Breast epithelium (tissue), 4 donors: Measurements from ENCODE around the gene PAMR1. TPM values are rescaled to one million over a fixed set of nuclear protein-coding genes. Genes with fewer than 3 reads are reported as not detected.

ENCODE experiments used
- DNase-seq, 2 donors: peaks; one replicate each; pipeline ENCODE4 v3.0.0-alpha.2; 2019; ENCODE audit warnings: low spot score in 2 of 2
- H3K27ac ChIP-seq, 2 donors: fragments of 200-600 bp; sonication (generic) in 1 of 2; one replicate each; pipeline ENCODE4 v1.5.1; 2016 to 2019; ENCODE audit warnings: mild to moderate bottlenecking in 1 of 2
- H3K27me3 ChIP-seq, 2 donors: fragments of 200-600 bp; sonication (generic) in 1 of 2; one replicate each; pipeline versions ENCODE4 v1.5.1 to v1.6.0; 2017 to 2019; ENCODE audit warnings: control low read depth in 1 of 2, mild to moderate bottlenecking in 1 of 2
- H3K36me3 ChIP-seq: fragments of 200-600 bp; one replicate; pipeline ENCODE4 v1.5.1; 2019
- H3K4me1 ChIP-seq, 2 donors: fragments of 200-600 bp; sonication (generic); one replicate each; pipeline ENCODE4 v1.5.1; 2016 to 2019; ENCODE audit warnings: control low read depth in 1 of 2
- H3K4me3 ChIP-seq, 3 donors: fragments of 200-600 bp; sonication (generic); 1 replicate in 2 of 3; 2 replicates in 1 of 3; pipeline ENCODE4 v1.5.1; 2016 to 2019; ENCODE audit warnings: mild to moderate bottlenecking in 3 of 3, moderate library complexity in 2 of 3
- H3K9me3 ChIP-seq, 2 donors: fragments of 200-600 bp; sonication (generic) in 1 of 2; one replicate each; pipeline ENCODE4 v1.5.1; 2016 to 2019; ENCODE audit warnings: control low read depth in 1 of 2
- POLR2A ChIP-seq: fragments of 450-650 bp; IDR thresholded peaks from one replicate; pipeline ENCODE4 v1.6.1; 2016; ENCODE audit warnings: antibody characterized with exemption, mild to moderate bottlenecking, moderate library complexity
- POLR2AphosphoS5 ChIP-seq, 3 donors: sonication (generic); formaldehyde crosslinking; IDR thresholded peaks; one replicate each; pipeline ENCODE4 v1.6.1; 2017; ENCODE audit warnings: antibody characterized with exemption in 3 of 3
- intact Hi-C: fragments of 100-400 bp; cut with DNase I; formaldehyde crosslinking; loops from one replicate; pipeline ENCODE4 v1.15.1; 2023; ENCODE audit warnings: low total_unique reads
- total RNA-seq, 3 donors: library from RNA; depleted of rRNA; stranded (reverse); fragments of >200 nt; gene quantifications; one replicate each; pipeline ENCODE4 v1.1.0, GENCODE V29; 2016
- TF ChIP-seq, protein P1 (sequence below), 3 donors: fragments of 450-650 bp; IDR thresholded peaks; one replicate each; pipeline ENCODE4 v1.5.1; 2016 to 2017; ENCODE audit warnings: antibody characterized with exemption in 3 of 3, mild to moderate bottlenecking in 3 of 3, moderate library complexity in 3 of 3

Gene PAMR1
- total RNA-seq, 3 donors from 2014 or later = 8.8 to 36.4 (median 11.3) TPM

DNA sequence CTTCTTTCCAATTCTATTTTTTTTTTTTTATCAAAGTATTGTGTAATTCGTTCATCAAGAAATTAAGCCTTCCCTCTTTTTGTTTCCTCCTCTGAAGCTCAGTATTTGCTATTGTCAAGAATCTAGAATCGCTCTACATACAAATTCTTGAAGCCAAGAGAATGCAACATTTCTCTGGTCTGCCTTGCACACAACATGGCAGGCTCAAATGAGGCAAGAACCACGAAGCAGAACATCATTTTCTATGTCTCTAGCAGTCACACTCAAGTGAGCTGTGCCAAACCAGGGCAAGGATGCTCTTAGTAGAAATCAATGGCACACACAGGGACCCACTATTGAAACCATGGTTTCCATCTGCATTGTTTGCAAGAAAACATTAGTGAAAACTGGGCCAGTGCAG is 59.4 kb downstream of the PAMR1 start:
- Histone ChIP-seq H3K4me1 (no peaks in the 10 kb centered on the region), H3K27ac (no peak overlapping the region), H3K9me3 (no peaks in the 10 kb centered on the region), H3K27me3 (no peaks in the 10 kb centered on the region), H3K4me3 (no peak overlapping the region), H3K36me3 (no peaks in the 10 kb centered on the region)
- intact Hi-C loops = no loop called here
- TF ChIP-seq POLR2AphosphoS5 (IDR thresholded peaks at IDR 0.05) = no peak
- TF ChIP-seq POLR2A = no peak
- TF ChIP-seq, protein P1, sequence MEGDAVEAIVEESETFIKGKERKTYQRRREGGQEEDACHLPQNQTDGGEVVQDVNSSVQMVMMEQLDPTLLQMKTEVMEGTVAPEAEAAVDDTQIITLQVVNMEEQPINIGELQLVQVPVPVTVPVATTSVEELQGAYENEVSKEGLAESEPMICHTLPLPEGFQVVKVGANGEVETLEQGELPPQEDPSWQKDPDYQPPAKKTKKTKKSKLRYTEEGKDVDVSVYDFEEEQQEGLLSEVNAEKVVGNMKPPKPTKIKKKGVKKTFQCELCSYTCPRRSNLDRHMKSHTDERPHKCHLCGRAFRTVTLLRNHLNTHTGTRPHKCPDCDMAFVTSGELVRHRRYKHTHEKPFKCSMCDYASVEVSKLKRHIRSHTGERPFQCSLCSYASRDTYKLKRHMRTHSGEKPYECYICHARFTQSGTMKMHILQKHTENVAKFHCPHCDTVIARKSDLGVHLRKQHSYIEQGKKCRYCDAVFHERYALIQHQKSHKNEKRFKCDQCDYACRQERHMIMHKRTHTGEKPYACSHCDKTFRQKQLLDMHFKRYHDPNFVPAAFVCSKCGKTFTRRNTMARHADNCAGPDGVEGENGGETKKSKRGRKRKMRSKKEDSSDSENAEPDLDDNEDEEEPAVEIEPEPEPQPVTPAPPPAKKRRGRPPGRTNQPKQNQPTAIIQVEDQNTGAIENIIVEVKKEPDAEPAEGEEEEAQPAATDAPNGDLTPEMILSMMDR (IDR thresholded peaks at IDR 0.05) = no peak
- DNase-seq = no peak

- H3K36me3 ChIP-seq = no peaks in the 10 kb centered on the region
- H3K27me3 ChIP-seq = no peaks in the 10 kb centered on the region
- no peak overlapping the region for H3K27ac ChIP-seq
- no peaks in the 10 kb centered on the region for H3K9me3 ChIP-seq
- intact Hi-C loops = no loop called here
- H3K4me3 ChIP-seq = no peak overlapping the region
- TF ChIP-seq POLR2A (no peak), POLR2AphosphoS5 (IDR thresholded peaks at IDR 0.05) (no peak)
- TF ChIP-seq, protein P1 (IDR thresholded peaks at IDR 0.05) = no peak
- H3K4me1 ChIP-seq = no peaks in the 10 kb centered on the region
- DNase-seq = no peak
Observed at GRCh38 chr11:35464308-35464707, 61.1 kb downstream of the PAMR1 start.

DNA sequence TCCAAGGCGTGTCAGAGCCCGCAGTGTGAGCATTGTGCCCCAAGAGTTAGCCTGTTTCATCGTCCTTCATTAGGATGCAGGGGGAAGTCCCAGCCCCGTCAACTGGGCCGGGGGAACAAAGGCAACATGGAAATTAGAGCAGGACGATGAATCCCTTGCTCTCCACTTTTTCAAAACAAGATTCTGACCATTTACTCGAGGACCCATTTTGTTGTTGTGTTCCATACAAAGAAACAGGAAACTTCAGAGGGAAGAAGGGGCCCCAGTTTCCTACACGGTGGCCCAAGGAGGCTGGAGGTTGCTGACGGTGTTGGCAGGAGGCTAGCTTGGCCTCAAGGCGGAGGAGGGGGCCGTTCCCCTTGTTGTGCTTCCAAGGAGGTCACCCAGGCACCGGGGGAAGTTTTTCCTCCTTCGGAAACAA is 62.1 kb downstream of the PAMR1 start:
- intact Hi-C loops = no loop called here

DNA sequence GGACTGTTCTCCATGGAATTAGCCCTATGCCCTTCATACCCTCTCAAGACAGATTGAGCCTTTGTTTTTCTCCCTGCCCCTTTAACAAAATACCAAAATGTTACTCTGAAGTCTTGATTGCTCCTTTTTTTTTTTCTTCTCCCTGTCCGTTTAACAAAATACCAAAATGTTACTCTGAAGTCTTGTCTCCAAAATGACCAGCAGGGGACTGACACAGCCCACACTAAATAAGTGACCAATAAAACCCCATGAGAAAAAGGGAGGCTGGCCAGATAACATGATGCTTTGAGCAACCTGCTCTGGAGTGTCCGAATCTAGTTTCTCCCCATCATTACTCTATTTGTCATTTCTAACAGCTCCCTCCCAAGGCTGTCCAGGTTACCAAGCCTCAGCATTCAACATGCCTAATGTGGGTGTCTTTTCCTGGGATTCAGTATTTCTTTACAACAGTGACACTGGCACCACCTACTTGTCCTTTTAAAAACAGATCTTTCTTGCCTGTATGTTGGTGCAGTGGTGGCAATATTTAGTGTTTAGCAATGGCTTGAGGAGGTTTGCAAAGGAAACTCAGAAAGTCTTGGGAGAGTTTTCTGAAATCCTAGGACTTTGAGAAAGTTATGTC is 63.4 kb downstream of the PAMR1 start:
- Histone ChIP-seq H3K4me1 (no peaks in the 10 kb centered on the region), H3K4me3 (no peak overlapping the region), H3K27ac (no peak overlapping the region), H3K9me3 (no peaks in the 10 kb centered on the region), H3K36me3 (no peaks in the 10 kb centered on the region), H3K27me3 (no peaks in the 10 kb centered on the region)
- TF ChIP-seq, protein P1 (IDR thresholded peaks at IDR 0.05) = no peak
- no peak for TF ChIP-seq POLR2A
- no peak for TF ChIP-seq POLR2AphosphoS5 (IDR thresholded peaks at IDR 0.05)
- intact Hi-C loops = no loop called here
- DNase-seq = no peak

More for the DNA sequence above, 62.1 kb downstream of the PAMR1 start:
- no peaks in the 10 kb centered on the region for H3K9me3 ChIP-seq
- no peaks in the 10 kb centered on the region for H3K27me3 ChIP-seq
- H3K27ac ChIP-seq = no peak overlapping the region
- no peak overlapping the region for H3K4me3 ChIP-seq
- H3K4me1 ChIP-seq = no peaks in the 10 kb centered on the region
- no peak for DNase-seq
- no peak for TF ChIP-seq POLR2A
- TF ChIP-seq POLR2AphosphoS5 (IDR thresholded peaks at IDR 0.05) = no peak
- TF ChIP-seq, protein P1 (IDR thresholded peaks at IDR 0.05) = no peak
- no peaks in the 10 kb centered on the region for H3K36me3 ChIP-seq

GRCh38 chr11:35459489-35459888 is 65.9 kb downstream of the PAMR1 start:
- intact Hi-C loops = no loop called here
- Histone ChIP-seq H3K27me3 (no peaks in the 10 kb centered on the region), H3K4me1 (no peaks in the 10 kb centered on the region), H3K27ac (peak overlapping the region; percentile 72), H3K36me3 (no peaks in the 10 kb centered on the region), H3K4me3 (no peak overlapping the region), H3K9me3 (no peaks in the 10 kb centered on the region)
- TF ChIP-seq POLR2A = no peak
- no peak for TF ChIP-seq POLR2AphosphoS5 (IDR thresholded peaks at IDR 0.05)
- TF ChIP-seq, protein P1 (IDR thresholded peaks at IDR 0.05) = no peak
- no peak for DNase-seq
